ENCODE measurements around the gene CWF19L1.

GRCh38 chr10:100311298-100311697 is 43.9 kb upstream of the CWF19L1 start:
- TF ChIP-seq NFRKB (IDR thresholded peaks at IDR 0.05) (no peak), PKNOX1 (IDR thresholded peaks at IDR 0.05) (no peak), SP1 (IDR thresholded peaks at IDR 0.05) (no peak), BHLHE40 (IDR thresholded peaks at IDR 0.05; ENCODE audit: borderline replicate concordance) (no peak), ZNF384 (IDR thresholded peaks at IDR 0.05) (no peak), SUZ12 (IDR thresholded peaks at IDR 0.05) (no peak), FOXM1 (IDR thresholded peaks at IDR 0.05; ENCODE audit: borderline replicate concordance) (no peak), TARDBP (IDR thresholded peaks at IDR 0.05) (no peak), HDGF (IDR thresholded peaks at IDR 0.05; ENCODE audit: borderline replicate concordance) (no peak), FOXK2 (IDR thresholded peaks at IDR 0.05) (no peak), L3MBTL2 (conservative IDR thresholded peaks at IDR 0.05) (no peak), FOXA1 (IDR thresholded peaks at IDR 0.05) (no peak)

Measured in HEK293T (cell line).